HG03520 (cell line): ENCODE measurements around the gene MALRD1.

Experiments
- ATAC-seq: cut with Tn5 transposase; IDR thresholded peaks from one replicate; pipeline ENCODE4 v1.9.1; 2021; ENCODE audit warnings: mild to moderate bottlenecking, moderate library complexity; ENCODE audit not compliant: unreplicated experiment

MALRD1 gene

GRCh38 chr10:19212590-19212989 is 164.0 kb downstream of the MALRD1 start:
- ATAC-seq, result no peak

- ATAC-seq, result no peak
These were observed 172.6 kb downstream of the MALRD1 start for GRCh38 chr10:19221216-19221615.

GRCh38 chr10:19226025-19226424 is 177.4 kb downstream of the MALRD1 start:
- no peak for ATAC-seq

DNA sequence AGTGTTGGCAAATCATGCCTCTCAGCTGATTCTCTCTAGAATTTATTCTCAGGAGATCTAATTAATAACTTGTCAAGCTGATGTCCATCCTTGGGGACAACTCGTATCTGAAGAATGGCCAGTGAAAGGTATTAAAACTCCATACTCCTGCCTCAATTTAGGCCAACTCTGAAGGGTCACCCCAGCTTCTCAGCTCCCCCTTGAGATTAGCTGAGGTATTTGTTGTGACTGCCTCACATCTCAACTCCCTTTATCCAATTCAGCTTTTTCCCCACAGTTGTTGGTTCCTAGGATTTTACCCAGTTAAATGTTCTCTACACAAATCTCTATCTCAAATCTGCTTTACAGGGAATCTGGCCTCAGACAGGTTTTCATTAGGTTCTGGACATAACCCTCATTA is 182.4 kb downstream of the MALRD1 start:
- ATAC-seq, result no peak

DNA sequence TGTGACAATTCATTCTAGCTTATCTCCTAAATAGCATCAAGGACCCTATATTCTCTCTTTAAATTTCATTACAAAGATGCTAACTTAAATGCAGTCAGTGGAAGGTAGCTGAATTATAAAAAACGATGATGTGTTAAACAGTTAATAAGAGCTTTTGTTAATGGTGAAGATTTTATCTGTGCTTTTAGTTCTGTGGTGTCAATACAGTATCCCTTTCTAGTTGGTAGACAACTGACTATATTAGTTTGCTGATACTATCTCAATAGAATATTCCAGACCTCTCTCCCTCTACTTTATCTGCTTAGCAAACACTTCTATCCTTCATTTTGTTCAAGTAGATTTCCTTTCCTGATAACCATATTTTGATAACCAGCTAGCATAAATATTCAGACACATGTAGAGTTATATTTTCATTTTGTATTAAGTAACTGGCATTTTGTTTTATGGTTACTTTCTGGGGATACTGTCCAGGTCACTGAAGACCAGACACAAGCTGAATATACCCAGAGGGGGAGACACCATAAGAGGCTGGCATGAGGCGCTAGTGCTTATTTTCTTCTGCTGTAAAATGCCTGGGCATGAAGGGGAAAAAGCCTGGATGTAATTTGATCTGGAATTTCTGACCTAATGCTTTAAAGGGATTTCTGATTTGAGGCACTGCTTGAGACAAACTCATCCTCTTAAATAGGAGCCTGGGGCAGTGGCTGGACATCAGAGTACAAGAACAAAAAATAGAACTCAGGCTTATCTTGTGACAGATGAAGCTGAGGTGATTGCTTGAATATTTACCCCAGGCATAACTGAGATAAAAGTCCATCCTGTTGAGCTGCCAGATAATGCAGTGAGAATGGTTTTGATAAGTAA is 197.5 kb downstream of the MALRD1 start:
- ATAC-seq, result no peak

GRCh38 chr10:19247843-19248242 is 199.2 kb downstream of the MALRD1 start:
- ATAC-seq, result no peak

DNA sequence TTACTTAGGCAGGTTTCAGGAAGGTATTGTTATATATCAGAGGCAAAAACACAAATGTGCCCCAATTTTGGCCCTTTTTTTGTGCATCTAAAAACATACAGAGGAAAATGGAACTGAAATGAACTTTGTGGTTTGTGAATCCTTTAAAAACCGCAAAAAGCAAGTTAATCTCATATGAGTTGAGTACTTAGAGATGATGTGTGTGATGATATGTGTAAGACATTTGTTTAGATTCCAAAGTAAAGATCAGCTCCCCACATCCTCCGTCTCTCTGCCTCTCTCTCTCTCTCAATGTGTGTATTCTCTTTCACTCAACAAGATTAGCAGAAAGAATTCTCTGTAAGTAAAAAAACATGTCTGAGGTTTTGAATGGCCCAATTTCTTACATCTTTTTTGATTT is 201.9 kb downstream of the MALRD1 start:
- no peak for ATAC-seq

- ATAC-seq, result no peak
These were observed 203.9 kb downstream of the MALRD1 start for GRCh38 chr10:19252531-19252930.

- ATAC-seq, result no peak
These were observed 207.7 kb downstream of the MALRD1 start for GRCh38 chr10:19256331-19256730.

GRCh38 chr10:19263262-19263661 is 214.7 kb downstream of the MALRD1 start:
- ATAC-seq, result no peak

DNA sequence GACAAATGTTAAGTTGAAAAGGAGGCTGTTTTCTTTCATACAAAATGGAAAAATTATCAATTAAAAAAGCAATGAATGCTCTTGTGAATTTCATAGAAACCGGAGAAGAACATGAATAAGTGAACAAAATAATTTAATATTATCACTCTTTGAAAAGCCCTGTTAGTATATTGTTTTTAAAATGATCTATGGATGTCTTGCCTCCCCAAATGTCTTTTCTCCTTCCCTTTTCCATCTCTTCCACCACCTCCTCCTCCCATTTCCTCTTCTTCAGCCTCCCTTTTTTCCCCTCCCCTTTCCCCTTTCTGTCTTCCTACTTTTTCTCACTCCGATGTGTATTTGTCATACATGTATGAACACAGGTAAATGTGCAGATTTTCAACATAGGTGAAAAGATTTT is 234.7 kb downstream of the MALRD1 start:
- no peak for ATAC-seq

GRCh38 chr10:19283786-19284185 is 235.2 kb downstream of the MALRD1 start:
- no peak for ATAC-seq

GRCh38 chr10:19290770-19291169 is 242.2 kb downstream of the MALRD1 start:
- ATAC-seq, result no peak

GRCh38 chr10:19294233-19294632 is 245.6 kb downstream of the MALRD1 start:
- ATAC-seq, result no peak

DNA sequence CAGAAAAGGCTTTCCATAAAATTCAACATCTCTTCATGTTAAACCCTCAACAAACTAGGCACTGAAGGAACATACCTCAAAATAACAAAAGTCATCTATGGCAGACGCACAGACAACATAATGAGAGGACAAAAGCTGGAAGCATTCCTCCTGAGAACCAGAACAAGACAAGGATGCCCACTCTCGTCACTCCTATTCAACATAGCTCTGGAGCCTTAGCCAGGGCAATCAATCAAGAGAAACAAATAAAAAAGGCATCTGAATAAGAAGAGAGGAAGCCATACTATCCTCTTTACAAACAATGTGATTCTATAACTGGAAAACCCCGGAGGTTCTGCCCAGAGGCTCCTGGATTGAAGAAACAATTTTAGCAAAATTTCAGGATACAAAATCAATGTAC is 251.0 kb downstream of the MALRD1 start:
- ATAC-seq, result no peak

GRCh38 chr10:19302117-19302516 is 253.5 kb downstream of the MALRD1 start:
- ATAC-seq, result no peak

- no peak for ATAC-seq
These were observed 261.5 kb downstream of the MALRD1 start for GRCh38 chr10:19310066-19310465.

- no peak for ATAC-seq
These were observed 267.7 kb downstream of the MALRD1 start for GRCh38 chr10:19316204-19316870.

GRCh38 chr10:19317952-19318351 is 269.4 kb downstream of the MALRD1 start:
- ATAC-seq, result no peak

DNA sequence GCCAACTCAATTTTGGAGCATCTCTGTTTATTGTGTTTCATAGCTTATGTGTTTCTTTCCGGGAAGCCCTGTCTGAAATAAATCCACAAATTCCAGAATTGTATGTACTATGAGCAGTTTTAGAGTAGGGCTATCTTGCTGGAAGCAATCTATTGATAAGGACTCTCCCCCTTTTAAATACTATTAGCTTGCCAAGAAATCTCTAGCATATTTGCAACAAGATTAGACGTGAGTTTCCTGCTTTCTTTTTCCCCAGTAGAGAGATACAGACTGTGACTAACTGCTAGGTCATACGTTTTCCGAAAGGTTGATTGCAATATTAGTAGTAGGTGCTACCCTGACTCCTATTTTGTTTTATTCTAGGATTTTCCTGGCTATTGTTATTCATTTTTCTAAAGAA is 277.0 kb downstream of the MALRD1 start:
- no peak for ATAC-seq

- ATAC-seq, result no peak
These were observed 280.0 kb downstream of the MALRD1 start for GRCh38 chr10:19328582-19328981.

GRCh38 chr10:19329475-19329874 is 280.9 kb downstream of the MALRD1 start:
- no peak for ATAC-seq
